GM21737 (cell line): Measurements from ENCODE around the gene REEP2.
"Not testable (repeated sequence)": the region's sequence is repeated elsewhere in the genome, so short reads cannot be mapped to it uniquely, and the experiment has no call there.

Source experiments
- ATAC-seq: cut with Tn5 transposase; IDR thresholded peaks from one replicate; pipeline ENCODE4 v1.9.1; 2021; ENCODE audit warnings: mild to moderate bottlenecking, moderate library complexity; ENCODE audit not compliant: unreplicated experiment

REEP2 gene

GRCh38 chr5:138438724-138439476, at the start of gene REEP2:
Gene REEP2, plus strand, starts transcription at chr5:138439057. Its CDS starts 152 bp downstream, at chr5:138439209.
- ATAC-seq, result peak; percentile 80

DNA sequence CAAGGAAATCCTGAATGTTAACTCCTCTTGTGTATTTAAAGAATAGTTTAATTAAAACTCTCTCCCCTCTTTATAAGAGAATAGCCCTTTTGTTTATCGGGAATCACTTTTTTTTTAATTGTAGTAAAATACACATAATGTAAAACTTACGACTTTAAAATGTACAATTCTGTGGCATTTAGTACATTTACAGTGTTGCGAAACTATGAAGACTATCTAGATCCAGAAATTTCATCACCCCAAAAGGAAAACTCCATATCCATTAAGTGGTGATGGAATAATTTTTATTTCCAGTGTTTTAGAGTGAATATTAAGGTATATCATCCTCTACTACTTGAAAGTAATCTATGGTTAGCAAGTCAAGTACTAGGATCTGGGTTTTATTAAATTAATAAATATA, 49.5 kb upstream of the REEP2 start:
- ATAC-seq, result no peak

DNA sequence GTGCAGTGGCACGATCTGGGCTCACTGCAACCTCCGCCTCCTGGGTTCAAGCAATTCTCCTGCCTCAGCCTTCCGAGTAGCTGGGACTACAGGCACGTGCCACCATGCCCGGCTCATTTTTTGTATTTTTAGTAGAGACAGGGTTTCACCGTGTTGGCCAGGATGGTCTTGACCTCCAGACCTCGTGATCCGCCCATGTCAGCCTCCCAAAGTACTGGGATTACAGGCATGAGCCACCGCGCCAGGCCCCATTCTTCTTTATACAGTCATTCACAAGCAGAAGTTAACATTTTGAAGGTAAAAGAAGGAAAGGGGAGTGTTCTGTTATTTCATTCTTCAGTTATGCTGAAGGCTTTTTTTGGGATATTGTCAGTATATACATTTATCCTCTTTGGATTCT, 48.9 kb upstream of the REEP2 start:
- not testable (repeated sequence) for ATAC-seq

DNA sequence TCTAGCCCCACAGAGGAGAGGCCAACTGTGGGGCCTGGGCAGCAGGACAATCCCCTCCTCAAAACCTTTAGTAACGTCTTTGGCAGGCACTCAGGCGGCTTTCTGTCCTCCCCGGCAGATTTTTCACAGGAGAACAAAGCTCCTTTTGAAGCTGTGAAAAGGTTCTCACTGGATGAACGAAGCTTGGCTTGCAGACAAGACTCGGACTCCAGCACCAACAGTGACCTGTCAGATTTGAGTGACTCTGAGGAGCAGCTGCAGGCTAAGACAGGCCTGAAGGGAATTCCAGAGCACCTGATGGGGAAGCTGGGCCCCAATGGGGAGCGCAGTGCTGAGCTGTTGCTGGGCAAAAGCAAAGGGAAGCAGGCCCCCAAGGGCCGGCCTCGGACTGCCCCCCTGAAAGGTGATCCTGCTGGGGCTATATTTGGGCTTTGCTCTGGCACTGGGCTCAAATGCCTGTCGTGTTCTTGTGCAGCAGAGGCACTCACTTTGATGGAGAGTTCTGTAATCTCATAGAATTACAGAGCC, 46.9 kb upstream of the REEP2 start:
- no peak for ATAC-seq

DNA sequence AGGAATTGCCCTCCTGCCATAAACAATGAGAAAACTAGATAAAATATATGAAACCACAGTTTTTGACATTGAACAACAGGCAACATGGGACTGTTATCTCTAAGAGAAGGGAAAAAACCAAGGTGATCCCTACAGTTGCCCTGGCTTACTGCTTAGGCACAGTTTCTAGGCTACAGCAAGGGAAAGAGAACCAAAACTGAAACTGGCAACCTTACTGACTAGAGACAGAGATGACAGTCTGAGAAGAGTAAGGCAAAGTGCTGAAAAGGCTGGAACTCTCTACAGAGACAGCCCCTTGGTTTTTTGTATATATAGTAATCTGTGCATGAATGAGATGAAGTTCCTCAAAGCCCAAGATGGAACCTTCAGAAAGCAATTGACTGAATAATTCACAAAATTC, 36.2 kb upstream of the REEP2 start:
- ATAC-seq, result peak; percentile 66

DNA sequence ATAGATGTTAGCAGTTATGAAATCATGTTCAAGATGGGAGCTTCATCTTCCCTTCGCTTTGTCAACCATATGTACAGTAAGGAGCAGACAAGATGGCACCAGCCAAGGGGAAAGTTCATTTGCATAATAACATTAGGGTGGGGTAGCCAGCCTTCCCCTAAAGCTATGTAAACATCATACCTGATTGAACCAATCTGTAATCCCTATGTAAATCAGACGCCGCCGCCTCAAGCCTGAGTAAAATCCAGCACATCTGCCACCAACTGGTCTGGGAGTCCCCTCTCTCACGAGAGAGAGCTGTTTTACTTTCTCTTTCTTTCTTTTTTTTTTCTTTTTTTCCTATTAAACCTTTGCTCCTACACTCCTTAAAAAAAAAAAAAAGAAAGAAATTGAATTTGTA, 30.8 kb upstream of the REEP2 start:
- peak; percentile 79 for ATAC-seq

DNA sequence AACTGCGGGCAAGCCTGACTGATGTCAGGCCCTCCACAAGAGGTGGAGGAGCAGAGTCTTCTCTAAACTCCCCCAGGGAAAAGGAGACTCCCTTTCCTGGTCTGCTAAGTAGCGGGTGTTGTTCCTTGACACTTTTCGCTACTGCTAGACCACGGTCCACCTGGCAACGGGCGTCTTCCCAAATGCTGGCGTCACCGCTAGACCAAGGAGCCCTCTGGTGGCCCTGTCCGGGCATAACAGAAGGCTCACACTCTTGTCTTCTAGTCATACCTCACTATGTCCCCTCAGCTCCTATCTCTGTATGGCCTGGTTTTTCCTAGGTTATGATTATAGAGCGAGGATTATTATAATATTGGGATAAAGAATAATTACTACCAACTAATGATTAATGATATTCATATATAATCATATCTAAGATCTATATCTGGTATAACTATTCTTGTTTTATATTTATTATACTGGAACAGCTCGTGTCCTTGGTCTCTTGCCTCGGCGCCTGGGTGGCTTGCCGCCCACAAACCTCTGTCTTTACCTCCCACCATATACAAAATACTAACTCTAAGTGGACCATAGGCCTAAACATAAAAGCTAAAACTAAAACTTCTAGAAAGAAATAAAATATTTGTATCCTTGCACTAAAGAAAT, 27.7 kb upstream of the REEP2 start:
- not testable (repeated sequence) for ATAC-seq

GRCh38 chr5:138418444-138418843, 20.4 kb upstream of the REEP2 start:
- no peak for ATAC-seq

DNA sequence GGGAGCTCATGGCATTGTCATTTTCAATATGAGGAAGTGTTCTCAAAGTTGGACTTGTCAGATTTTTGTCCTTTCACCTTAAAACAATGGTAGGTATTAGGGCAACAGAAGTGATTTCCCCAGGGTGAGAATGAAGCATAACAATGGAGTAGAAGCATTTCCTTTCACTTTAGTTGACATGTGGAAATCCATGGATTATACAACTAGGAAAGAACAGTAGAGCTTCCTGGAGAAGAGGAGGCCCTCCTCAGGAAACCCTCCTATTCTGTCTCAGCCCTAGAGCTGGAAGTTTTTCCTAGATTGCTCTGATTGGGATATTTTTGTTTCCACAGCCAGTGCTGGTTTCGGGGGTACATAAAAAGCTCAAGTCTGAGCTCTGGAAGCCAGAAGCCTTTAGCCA, 13.8 kb upstream of the REEP2 start:
- no peak for ATAC-seq

- ATAC-seq, result no peak
Measured at GRCh38 chr5:138435943-138436342, 2.9 kb upstream of the REEP2 start.

GRCh38 chr5:138438003-138438723, 694 bp upstream of the REEP2 start:
- no peak for ATAC-seq

DNA sequence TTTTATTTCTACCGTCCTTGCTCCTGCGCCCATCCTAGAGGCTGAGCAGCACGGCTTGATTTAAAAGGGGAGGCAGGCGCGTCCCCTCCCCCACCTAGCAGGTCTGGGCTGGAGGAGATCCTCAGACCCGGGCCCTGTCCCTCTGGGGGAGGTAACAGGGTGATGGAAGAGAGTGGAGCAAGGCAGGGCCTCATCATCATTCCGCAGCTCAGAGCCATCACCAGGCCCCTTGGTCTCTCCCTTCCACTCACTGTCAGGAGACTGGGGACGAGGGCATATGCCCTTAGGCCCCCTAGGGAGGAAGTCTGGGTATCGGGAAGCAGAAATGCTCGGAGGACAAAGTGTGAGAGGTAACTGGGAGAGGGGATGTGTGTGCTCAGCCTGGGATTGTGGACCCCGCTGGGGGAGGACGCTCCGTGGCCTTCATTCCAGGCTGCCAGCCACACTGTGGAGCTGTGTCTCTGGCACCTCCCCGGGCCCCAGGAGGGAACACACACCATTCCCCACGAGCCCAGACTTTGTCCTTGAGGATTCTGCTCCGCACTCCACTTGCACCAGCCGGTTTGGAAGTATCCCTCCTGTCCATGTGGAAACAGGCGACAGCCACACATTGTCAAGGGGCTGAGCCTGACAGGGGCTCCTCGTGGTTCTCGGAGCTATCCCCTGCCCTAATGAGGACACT, 761 bp downstream of the REEP2 start:
- no peak for ATAC-seq

GRCh38 chr5:138440159-138441073, 1.6 kb downstream of the REEP2 start:
- no peak for ATAC-seq

DNA sequence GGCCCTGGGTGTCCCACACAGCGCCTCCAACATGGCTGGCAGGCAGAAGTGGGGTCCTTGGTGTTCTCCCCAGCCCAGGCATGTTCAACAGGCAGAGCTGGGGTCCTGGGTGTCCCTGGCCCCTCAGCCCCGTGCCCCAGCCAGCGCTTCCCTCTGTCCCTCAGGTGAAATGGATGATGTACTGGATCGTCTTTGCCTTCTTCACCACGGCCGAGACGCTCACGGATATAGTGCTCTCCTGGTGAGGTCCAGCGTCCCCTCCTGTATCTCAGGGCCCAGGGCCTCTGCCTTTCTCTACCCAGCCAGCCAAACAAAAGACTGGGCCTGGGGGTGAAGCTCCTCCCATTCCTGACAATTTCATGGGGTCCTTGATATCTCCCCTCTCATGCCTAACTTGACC, 2.4 kb downstream of the REEP2 start:
- no peak for ATAC-seq

- ATAC-seq, result no peak
Measured at GRCh38 chr5:138444078-138444773, 5.4 kb downstream of the REEP2 start.

DNA sequence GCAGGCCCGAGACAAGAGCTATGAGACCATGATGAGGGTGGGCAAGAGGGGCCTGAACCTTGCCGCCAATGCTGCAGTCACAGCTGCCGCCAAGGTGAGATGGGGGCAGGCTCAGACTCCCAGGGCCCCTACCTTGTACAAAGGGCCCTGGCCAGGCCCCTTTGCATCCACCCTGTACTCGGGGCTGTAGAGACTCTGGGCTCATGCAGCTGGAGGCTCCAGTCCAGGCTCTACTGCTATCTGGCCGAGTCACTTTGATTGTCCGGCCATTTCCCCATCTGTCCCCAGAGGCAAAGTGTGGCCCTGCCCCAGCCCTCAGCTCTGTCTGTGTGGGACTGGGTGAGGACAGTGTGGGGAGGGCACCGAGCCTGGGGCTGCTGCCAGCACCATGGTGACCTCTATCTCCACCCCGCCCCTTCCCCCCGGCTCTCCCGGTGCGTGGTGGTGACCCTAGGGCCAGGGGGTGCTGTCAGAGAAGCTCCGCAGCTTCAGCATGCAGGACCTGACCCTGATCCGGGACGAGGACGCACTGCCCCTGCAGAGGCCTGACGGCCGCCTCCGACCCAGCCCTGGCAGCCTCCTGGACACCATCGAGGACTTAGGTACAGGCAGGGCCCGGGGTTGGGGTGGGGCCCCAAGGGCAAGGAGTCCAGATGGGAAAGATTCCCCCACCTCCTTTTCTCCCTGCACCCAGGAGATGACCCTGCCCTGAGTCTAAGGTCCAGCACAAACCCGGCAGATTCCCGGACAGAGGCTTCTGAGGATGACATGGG, 6.1 kb downstream of the REEP2 start:
- ATAC-seq, result no peak

DNA sequence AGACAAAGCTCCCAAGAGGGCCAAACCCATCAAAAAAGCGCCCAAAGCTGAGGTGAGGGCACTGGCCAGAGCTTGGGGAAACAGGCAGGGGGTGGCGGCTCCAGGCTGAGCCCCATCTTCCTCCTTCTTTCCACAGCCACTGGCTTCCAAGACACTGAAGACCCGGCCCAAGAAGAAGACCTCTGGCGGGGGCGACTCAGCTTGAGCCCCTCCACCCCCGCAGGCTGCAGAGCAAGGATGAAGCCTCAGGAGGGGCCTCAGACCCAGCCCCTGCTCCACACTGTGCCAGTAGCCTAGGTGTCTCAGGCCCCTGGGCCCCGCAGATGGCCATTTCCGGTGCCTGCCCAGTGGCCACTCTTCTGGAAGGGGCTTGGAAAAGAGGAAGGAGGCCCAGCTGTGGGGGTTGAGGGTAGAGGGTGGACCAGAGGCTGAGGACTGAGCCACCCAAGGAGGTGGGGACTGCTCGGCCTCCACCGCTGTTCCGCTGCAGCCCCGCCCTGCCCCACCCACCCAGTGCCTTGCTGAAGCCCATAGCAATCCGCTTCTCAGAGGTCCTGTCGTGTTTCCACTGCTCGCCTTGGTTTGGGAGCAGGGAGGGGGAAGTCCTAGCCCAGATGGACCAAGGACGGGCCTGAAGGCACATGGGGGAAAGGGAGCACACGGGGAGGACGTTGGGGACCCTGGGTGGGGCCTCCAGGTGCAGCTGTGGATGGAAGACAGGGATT, 6.9 kb downstream of the REEP2 start:
- ATAC-seq, result no peak

DNA sequence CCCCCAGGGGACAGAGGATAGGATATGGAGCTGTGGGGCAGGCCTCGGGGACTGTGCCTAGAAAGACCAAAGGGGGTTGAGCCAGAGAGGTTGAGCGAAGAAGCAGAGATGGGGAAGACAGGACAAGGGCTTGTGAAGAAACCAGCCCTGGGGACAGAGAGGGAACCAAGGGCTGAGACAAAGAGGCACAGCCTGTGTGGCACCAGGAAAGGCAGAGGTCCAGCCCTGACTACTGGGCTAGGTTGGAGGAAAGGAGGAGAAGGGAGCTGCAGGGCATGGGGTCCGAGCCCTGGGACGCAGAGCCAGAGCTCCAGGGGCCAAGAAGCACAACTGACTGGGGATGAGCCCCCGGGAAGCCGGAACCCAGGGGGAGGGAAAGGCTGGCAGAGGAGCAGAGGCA, 9.2 kb downstream of the REEP2 start:
- no peak for ATAC-seq
